Hindlimb muscle (tissue), 1 donor: ENCODE data around the gene ANXA1. TPM values are rescaled to one million over a fixed set of nuclear protein-coding genes. Genes with fewer than 3 reads are reported as not detected.
"Not testable (repeated sequence)": the region's sequence is repeated elsewhere in the genome, so short reads cannot be mapped to it uniquely, and the experiment has no call there.

Experiments
- DNase-seq: peaks from one replicate; pipeline ENCODE4 v3.0.0-alpha.2; 2013
- polyA plus RNA-seq: library from polyadenylated mRNA; unstranded; fragments of 120-200 nt; gene quantifications from one replicate; pipeline ENCODE4 v1.2.1, GENCODE V29; 2013; ENCODE audit not compliant: insufficient read length

ANXA1 gene
- polyA plus RNA-seq, 1 donor = 81.4 TPM

- no peak for DNase-seq
These were observed 18.7 kb downstream of the ANXA1 start for GRCh38 chr9:73170185-73170957.

- no peak for DNase-seq
These were observed 21.2 kb downstream of the ANXA1 start for GRCh38 chr9:73172901-73173215.

GRCh38 chr9:73173557-73174329 is 22.1 kb downstream of the ANXA1 start:
- no peak for DNase-seq

- DNase-seq = no peak
These were observed 22.8 kb downstream of the ANXA1 start for GRCh38 chr9:73174330-73174980.

- DNase-seq = no peak
These were observed 24.8 kb downstream of the ANXA1 start for GRCh38 chr9:73176450-73176875.

- no peak for DNase-seq
These were observed 26.4 kb downstream of the ANXA1 start for GRCh38 chr9:73178044-73178443.

- no peak for DNase-seq
These were observed 27.9 kb downstream of the ANXA1 start for GRCh38 chr9:73179589-73179988.

- peak; percentile 80 for DNase-seq
These were observed 28.7 kb downstream of the ANXA1 start for GRCh38 chr9:73180403-73180802.

GRCh38 chr9:73182928-73183327 is 31.3 kb downstream of the ANXA1 start:
- DNase-seq = no peak

GRCh38 chr9:73183428-73183827 is 31.8 kb downstream of the ANXA1 start:
- DNase-seq = peak; percentile 28

GRCh38 chr9:73183917-73184861 is 32.5 kb downstream of the ANXA1 start:
- peak; percentile 35 for DNase-seq

GRCh38 chr9:73191109-73191508 is 39.4 kb downstream of the ANXA1 start:
- DNase-seq = not testable (repeated sequence)

GRCh38 chr9:73194284-73194683 is 42.6 kb downstream of the ANXA1 start:
- no peak for DNase-seq

GRCh38 chr9:73199448-73199847 is 47.8 kb downstream of the ANXA1 start:
- DNase-seq = no peak

GRCh38 chr9:73199886-73200285 is 48.2 kb downstream of the ANXA1 start:
- no peak for DNase-seq

- DNase-seq = no peak
These were observed 49.2 kb downstream of the ANXA1 start for GRCh38 chr9:73200694-73201452.

- no peak for DNase-seq
These were observed 51.3 kb downstream of the ANXA1 start for GRCh38 chr9:73202980-73203379.

- DNase-seq = no peak
These were observed 53.3 kb downstream of the ANXA1 start for GRCh38 chr9:73204936-73205335.

- DNase-seq = no peak
These were observed 55.2 kb downstream of the ANXA1 start for GRCh38 chr9:73206851-73207250.

- DNase-seq = no peak
These were observed 59.4 kb downstream of the ANXA1 start for GRCh38 chr9:73210886-73211666.

GRCh38 chr9:73213300-73213699 is 61.6 kb downstream of the ANXA1 start:
- no peak for DNase-seq
